DMS79 treated with DMSO at 0.1 percent for 48 hours (cell line): ENCODE data around the gene NCSTN.
A peak's percentile ranks its signal among the peaks of the same experiment; 100 is the strongest.
"Not testable (repeated sequence)": the region's sequence is repeated elsewhere in the genome, so short reads cannot be mapped to it uniquely, and the experiment has no call there.

Experiments used
- DNase-seq: peaks from one replicate; lab custom pipeline; 2025; lab: John Stamatoyannopoulos, UW

NCSTN gene

GRCh38 chr1:160371346-160371631, 28.1 kb downstream of the NCSTN start:
- no peak for DNase-seq

- no peak for DNase-seq
These were observed 28.6 kb downstream of the NCSTN start for GRCh38 chr1:160371756-160372155.

GRCh38 chr1:160373696-160374095, 30.5 kb downstream of the NCSTN start:
- DNase-seq, result no peak

- no peak for DNase-seq
These were observed 31.3 kb downstream of the NCSTN start for GRCh38 chr1:160374306-160375110.

- no peak for DNase-seq
These were observed 32.8 kb downstream of the NCSTN start for GRCh38 chr1:160375788-160376524.

GRCh38 chr1:160376525-160377131, 33.4 kb downstream of the NCSTN start:
- DNase-seq, result peak; percentile 77

GRCh38 chr1:160377585-160378206, 34.5 kb downstream of the NCSTN start:
- DNase-seq, result no peak

- DNase-seq, result not testable (repeated sequence)
These were observed 41.6 kb downstream of the NCSTN start for GRCh38 chr1:160384812-160385211.

- DNase-seq, result not testable (repeated sequence)
These were observed 45.2 kb downstream of the NCSTN start for GRCh38 chr1:160388406-160388805.

- no peak for DNase-seq
These were observed 51.5 kb downstream of the NCSTN start for GRCh38 chr1:160394673-160395072.

- no peak for DNase-seq
These were observed 54.5 kb downstream of the NCSTN start for GRCh38 chr1:160397651-160398050.

- no peak for DNase-seq
These were observed 55.6 kb downstream of the NCSTN start for GRCh38 chr1:160398823-160399222.

- no peak for DNase-seq
These were observed 56.5 kb downstream of the NCSTN start for GRCh38 chr1:160399544-160400222.

GRCh38 chr1:160400223-160400645, 57.1 kb downstream of the NCSTN start, which contains the start of gene VANGL2:
Gene VANGL2 (plus strand): TSS chr1:160400564. CDS start chr1:160415838, 15,274 bp downstream.
- peak; percentile 54 for DNase-seq

- DNase-seq, result peak; percentile 37
These were observed 57.7 kb downstream of the NCSTN start for GRCh38 chr1:160400646-160401486.

- no peak for DNase-seq
These were observed 58.3 kb downstream of the NCSTN start for GRCh38 chr1:160401487-160401805.

- no peak for DNase-seq
These were observed 59.0 kb downstream of the NCSTN start for GRCh38 chr1:160402001-160402795.

- no peak for DNase-seq
These were observed 60.1 kb downstream of the NCSTN start for GRCh38 chr1:160403244-160403643.

GRCh38 chr1:160404094-160404493, 60.9 kb downstream of the NCSTN start:
- DNase-seq, result peak; percentile 12

GRCh38 chr1:160405331-160405877, 62.2 kb downstream of the NCSTN start:
- DNase-seq, result no peak
